Stimulated activated naive CD4-positive, alpha-beta T cell treated with Interleukin-2 at 50 U/mL for 16 hours (primary cell): ENCODE data around the gene FGF6.

ENCODE experiments used
- DNase-seq: peaks from one replicate; lab custom pipeline; 2025; lab: John Stamatoyannopoulos, UW

The FGF6 gene

GRCh38 chr12:4447151-4447550 is 1.5 kb upstream of the FGF6 start:
- DNase-seq = no peak

GRCh38 chr12:4446335-4446734 is 720 bp upstream of the FGF6 start:
- DNase-seq = no peak

GRCh38 chr12:4444031-4444430 is 1.6 kb downstream of the FGF6 start:
- no peak for DNase-seq

GRCh38 chr12:4443616-4444015 is 2.0 kb downstream of the FGF6 start:
- DNase-seq = no peak

- DNase-seq = no peak
Measured at GRCh38 chr12:4441355-4442335, 4.0 kb downstream of the FGF6 start.

- no peak for DNase-seq
Measured at GRCh38 chr12:4440187-4440941, 5.3 kb downstream of the FGF6 start.

- no peak for DNase-seq
Measured at GRCh38 chr12:4439736-4440135, 5.9 kb downstream of the FGF6 start.

- no peak for DNase-seq
Measured at GRCh38 chr12:4438834-4439596, 6.6 kb downstream of the FGF6 start.

GRCh38 chr12:4435537-4435936 is 10.1 kb downstream of the FGF6 start:
- no peak for DNase-seq

- no peak for DNase-seq
Measured at GRCh38 chr12:4434706-4435425, 10.7 kb downstream of the FGF6 start.

- DNase-seq = no peak
Measured at GRCh38 chr12:4434301-4434700, 11.3 kb downstream of the FGF6 start.

GRCh38 chr12:4433745-4434058 is 11.9 kb downstream of the FGF6 start:
- no peak for DNase-seq

- no peak for DNase-seq
Measured at GRCh38 chr12:4432878-4433744, 12.5 kb downstream of the FGF6 start.

GRCh38 chr12:4431866-4432265 is 13.7 kb downstream of the FGF6 start:
- DNase-seq = no peak

GRCh38 chr12:4431436-4431835 is 14.2 kb downstream of the FGF6 start:
- DNase-seq = no peak

GRCh38 chr12:4424422-4424821 is 21.2 kb downstream of the FGF6 start:
- no peak for DNase-seq

- no peak for DNase-seq
Measured at GRCh38 chr12:4423528-4424195, 22.0 kb downstream of the FGF6 start.

- DNase-seq = no peak
Measured at GRCh38 chr12:4422985-4423384, 22.6 kb downstream of the FGF6 start.

GRCh38 chr12:4421590-4422031 is 24.0 kb downstream of the FGF6 start:
- DNase-seq = no peak

- no peak for DNase-seq
Measured at GRCh38 chr12:4420138-4420670, 25.4 kb downstream of the FGF6 start.
